CD4-positive, alpha-beta T cell treated with Interleukin-17A for 1 hour (primary cell): ENCODE measurements around the gene TMEM187.

ENCODE experiments used
- DNase-seq: peaks from one replicate; pipeline ENCODE4 v3.0.0-alpha.2; 2020

TMEM187 gene, protein sequence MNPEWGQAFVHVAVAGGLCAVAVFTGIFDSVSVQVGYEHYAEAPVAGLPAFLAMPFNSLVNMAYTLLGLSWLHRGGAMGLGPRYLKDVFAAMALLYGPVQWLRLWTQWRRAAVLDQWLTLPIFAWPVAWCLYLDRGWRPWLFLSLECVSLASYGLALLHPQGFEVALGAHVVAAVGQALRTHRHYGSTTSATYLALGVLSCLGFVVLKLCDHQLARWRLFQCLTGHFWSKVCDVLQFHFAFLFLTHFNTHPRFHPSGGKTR

GRCh38 chrX:153972368-153973126 lies at the start of gene TMEM187:
Gene TMEM187, plus strand, starts transcription at chrX:153972754. Its CDS starts 9,309 bp downstream, at chrX:153982063.
- DNase-seq: peak; percentile 91

DNA sequence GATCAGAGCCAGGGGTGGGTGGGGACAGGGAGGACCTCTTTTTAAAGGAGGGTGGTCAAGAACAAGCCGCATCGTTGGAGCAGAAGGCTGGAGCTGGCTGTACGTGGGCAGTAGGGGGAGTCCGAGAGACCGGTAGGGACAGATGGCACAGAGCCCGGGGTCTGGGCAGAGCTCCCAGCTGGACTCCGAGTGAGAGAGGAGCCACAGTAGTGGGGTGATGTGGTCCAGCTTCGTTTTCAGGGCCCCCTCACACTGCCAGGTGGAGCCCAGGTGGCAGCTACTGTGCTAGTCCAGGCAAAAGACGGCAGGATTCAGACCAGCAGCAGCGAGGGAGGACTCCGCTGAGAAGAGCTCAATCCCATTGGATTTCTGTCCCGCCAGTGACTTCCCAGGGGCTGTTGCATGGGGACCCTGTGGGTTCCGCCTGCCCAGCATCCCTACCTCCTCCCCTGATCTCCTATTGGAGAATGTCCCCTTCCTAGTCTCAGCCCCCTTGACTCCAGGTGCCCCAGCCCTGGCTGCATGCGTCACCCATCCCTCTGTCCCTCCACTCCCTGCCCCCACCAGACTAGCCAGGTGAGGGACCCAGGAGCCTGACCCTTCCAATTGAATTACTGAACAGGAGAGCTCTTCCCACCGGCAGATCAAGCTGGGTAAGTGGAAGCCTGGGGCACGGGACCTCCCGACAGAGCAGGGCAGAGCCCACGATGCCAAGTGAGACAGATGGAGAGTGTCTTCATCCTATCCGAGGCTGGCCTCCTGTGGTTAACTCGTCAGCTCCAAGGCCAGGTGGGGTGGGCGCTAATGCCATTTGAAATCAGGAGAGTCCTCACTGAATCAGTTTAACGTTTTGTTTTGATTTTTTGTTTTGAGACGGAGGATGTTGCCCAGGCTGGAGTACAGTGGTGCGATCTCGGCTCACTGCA lies 49.4 kb upstream of the TMEM187 start:
- DNase-seq: no peak

- peak; percentile 62 for DNase-seq
Observed at GRCh38 chrX:153924149-153924861, 48.2 kb upstream of the TMEM187 start.

DNA sequence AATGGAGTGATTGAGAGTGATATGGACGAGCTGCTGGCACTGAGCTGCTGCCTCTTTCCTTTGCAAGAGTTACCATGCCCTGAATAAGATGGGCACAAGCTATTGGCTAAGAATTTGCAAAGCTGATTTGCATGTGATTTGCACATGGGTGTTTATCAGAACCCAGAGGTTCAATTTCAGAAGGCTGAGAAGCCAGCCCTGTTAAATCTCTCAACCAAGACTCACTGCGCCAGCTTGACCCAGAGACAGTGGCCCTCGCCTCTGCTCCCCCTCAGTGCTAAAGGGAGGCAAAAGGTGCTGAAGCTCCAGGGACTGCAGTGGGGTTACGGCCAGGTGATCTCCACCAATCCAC lies 47.2 kb upstream of the TMEM187 start:
- no peak for DNase-seq

GRCh38 chrX:153925739-153926551 lies 46.6 kb upstream of the TMEM187 start, which contains the start of gene ARHGAP4:
Gene ARHGAP4, minus strand, starts transcription at chrX:153926264. Its CDS starts 62 bp downstream, at chrX:153926202.
- DNase-seq: peak; percentile 42

- DNase-seq: no peak
Observed at GRCh38 chrX:153926552-153926857, 46.0 kb upstream of the TMEM187 start.

- DNase-seq: peak; percentile 85
Observed at GRCh38 chrX:153926858-153927671, 45.5 kb upstream of the TMEM187 start.

- no peak for DNase-seq
Observed at GRCh38 chrX:153927672-153927921, 45.0 kb upstream of the TMEM187 start.

DNA sequence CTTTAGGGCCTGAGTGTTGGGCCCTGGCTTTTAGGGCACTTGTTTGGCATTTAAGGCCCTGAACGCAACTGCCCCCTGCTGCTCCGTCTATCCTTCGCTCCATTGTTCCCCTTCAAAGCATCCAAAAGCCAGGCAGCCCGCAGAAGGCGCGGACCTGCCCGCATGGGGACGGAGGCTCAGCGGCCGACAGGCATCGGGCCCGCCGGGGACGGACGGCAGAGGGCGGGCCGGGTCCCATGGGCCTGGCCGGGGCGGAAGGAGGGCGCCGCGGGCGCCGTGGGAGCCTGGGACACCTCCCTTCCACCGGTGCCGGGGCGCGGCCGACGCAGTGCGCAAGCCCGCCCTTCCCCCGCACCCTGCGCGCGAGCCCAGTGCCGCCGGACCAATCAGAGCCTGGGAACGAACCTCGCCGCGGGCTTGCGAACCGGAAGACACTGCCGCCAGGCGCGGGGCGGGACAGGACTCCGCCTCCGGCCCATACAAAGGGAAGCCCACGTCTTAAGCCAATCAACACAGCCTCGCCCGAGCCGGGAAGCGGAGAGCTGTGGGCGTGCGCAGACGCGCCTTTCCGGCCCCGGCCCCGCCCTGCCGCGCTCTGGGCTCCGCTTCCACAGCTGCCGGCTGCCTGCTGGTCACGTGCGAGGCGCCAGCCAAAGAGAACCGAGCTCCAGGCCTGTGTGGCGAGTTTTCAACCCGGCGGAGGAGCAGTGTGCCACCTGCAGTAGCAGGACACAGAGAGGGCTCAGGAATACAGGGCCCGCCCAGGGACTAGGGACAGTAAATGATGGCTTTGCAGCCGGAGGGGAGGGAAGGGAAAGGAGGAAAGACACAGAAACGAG lies 44.4 kb upstream of the TMEM187 start:
- peak; percentile 96 for DNase-seq

- DNase-seq: no peak
Observed at GRCh38 chrX:153928846-153929245, 43.7 kb upstream of the TMEM187 start.

DNA sequence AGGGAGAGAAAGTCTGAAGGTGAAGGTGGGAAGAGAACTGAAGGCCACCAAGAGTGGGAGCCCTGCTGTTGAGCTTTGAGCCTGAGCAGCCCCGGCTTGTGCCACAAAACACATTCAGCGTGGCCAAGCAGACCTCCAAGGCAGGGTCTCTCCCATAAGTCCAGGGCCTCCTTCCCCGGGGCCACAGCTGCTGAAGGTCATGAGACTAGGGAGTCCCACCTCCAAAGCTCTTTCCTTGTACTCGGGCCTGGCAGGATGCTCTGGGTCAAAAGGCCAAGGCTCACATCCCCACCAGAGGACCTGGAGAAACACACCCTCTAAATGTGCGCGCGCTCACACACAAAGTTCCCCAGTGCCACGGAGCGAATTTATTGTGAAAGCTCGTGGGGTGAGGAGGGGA lies 43.0 kb upstream of the TMEM187 start:
- no peak for DNase-seq

DNA sequence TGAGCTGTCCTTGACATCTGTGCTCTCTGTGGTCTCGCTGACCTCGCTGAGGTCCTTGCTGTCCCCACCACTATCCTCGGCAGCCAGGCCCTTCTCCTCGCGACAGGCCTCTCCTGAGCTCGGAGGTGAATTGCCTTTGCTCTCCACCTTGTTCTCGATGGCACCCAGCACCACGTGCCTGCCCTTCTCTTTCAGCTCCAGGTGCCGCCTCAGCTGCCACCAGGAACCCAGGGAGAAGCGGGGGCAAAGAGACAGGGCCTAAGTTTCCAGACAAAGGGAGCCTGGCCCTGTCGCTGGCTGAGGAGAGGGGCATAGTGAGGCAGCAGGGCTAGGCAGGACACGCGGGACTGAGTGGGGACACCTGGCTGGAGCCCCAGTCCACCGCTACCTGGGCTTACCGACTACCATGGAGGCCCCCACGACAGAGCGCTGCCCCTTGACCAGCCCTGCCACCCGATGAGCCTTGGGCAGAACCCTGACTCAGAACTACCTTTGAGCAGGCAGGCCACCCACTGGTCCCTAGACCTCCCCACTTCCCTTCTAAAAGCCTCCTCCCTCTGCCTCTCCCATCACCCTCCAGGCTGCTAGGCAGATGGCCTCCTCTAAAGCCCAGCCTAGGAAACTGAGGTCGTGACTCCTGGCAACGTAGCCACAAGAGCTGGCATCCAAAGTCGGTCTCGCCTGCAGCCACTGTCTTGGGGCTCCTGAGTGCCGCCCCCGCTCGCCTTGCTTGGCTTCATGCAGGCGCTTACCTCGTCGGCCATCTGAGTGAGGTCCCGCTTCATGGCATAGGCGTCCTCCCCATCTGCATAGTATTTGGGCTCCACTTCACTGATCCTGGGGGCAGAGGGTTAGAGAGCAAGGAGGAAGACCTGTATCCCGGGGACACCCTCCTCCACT lies 42.3 kb upstream of the TMEM187 start:
- DNase-seq: no peak

GRCh38 chrX:153931151-153931550 lies 41.4 kb upstream of the TMEM187 start:
- no peak for DNase-seq

DNA sequence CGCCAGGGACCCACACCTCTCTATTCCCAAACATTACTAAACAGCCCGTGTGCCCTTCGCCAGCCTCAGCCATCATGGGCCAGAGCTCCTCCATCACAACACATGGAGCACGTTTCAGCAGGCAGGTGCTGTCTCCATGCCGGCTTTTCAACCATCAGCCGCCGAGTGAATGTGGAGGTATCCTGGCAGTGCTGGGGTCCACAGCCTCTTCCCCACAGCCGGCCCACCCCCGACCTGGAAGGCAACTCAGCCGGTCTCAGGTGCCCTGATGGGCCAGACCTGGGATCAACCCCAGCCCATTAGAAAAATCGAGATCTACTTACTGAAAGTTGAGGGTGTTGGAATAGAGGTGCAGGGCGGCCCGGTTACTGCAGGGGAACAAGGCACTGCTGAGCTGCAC lies 40.8 kb upstream of the TMEM187 start:
- DNase-seq: no peak

DNA sequence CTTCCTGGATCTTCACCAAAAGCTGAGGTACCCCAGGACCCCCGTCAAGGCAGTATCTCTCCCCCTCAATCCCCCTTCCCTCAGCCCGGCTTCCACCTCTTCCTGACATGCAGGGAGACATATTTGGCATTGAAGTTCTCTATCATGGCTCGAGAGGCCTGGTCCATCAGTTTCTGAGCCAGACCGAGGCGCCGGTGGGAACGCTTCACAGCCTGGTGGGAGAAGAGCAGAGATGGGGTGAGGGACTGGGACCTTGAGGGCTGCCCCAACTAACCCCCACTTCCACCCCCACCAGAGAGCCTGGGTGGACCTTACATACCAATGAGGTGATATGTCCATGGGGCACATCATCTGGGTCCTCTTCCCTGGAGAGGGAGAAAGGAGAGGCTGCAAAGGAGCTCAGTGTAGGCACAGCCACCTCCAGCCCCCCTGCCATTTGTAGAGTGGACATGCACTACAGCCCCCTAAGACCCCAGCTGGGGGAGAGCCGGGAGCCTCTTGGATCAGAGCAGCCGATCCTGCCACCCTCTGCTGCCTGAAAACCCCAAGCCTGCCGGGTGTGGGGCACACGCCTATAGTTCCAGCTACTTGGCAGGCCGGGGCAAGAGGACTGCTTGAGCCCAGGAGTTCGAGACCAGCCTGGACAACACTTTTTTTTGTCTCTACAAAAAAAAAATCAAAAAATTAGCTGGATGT lies 40.2 kb upstream of the TMEM187 start:
- no peak for DNase-seq

- no peak for DNase-seq
Observed at GRCh38 chrX:153933748-153934147, 38.8 kb upstream of the TMEM187 start.

DNA sequence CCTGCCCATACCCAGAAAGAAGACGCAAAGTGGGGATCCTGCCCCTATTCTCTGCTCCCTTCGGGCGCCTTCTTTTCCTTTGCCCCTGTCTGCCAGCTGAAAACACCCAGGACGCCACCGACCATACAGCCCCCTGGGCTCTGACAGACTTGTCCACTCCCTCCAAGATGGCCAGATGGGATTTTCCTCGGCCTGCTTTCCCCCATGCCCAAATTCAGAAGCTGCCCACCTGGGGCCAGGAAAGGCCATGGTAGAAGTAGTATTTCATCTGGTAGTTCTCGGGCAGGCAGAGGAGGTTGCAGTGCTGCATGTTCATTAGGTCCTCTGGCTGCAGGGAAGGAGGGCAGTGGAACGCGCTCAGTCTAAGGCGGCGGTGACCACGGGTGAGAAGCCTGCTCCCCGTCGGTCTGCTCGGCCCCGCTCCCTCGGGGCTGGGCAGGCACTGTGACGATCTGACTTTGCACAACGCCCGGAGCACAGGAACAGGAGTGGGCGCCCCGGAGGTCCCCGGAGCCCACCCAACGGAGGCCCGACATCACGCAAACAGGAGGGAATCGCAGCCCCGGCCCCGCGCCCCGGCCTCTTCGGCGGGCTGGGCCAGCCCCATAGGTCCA lies 38.3 kb upstream of the TMEM187 start:
- DNase-seq: no peak

GRCh38 chrX:153934762-153935325 lies 37.7 kb upstream of the TMEM187 start, which contains the start of gene NAA10:
Gene NAA10, minus strand, starts transcription at chrX:153935037. Its CDS starts 133 bp downstream, at chrX:153934904.
- peak; percentile 71 for DNase-seq
